H1 (cell line): Measurements from ENCODE around the gene ERI2. TPM values are rescaled to one million over a fixed set of nuclear protein-coding genes. Genes with fewer than 3 reads are reported as not detected.

Experiments used
- BCL11A ChIP-seq, 2 experiments: IDR thresholded peaks; one replicate each; pipeline ENCODE4 v1.6.1; 2011; ENCODE audit warnings: low read depth in 2 of 2, low read length in 2 of 2, mild to moderate bottlenecking in 2 of 2
- BRCA1 ChIP-seq: IDR thresholded peaks from 2 replicates; pipeline ENCODE4 v1.6.1; 2012; ENCODE audit warnings: low read depth, low read length, improper control_type of control experiment
- CHD7 ChIP-seq: fragments of 300-600 bp; sonication (generic); IDR thresholded peaks from 2 replicates; pipeline ENCODE4 v1.7.1; 2012; ENCODE audit warnings: low read length, moderate library complexity, mild to moderate bottlenecking, inconsistent platforms; ENCODE audit not compliant: insufficient replicate concordance
- GABPA ChIP-seq: IDR thresholded peaks from 2 replicates; pipeline ENCODE4 v1.6.1; 2011; ENCODE audit warnings: mild to moderate bottlenecking, low read length, moderate library complexity, borderline replicate concordance; ENCODE audit not compliant: insufficient read depth
- GTF2F1 ChIP-seq: IDR thresholded peaks from 2 replicates; pipeline ENCODE4 v1.6.1; 2012; ENCODE audit warnings: low read depth, low read length, improper control_type of control experiment, borderline replicate concordance
- JUN ChIP-seq: IDR thresholded peaks from 2 replicates; pipeline ENCODE4 v1.6.1; 2011; ENCODE audit warnings: low read depth, mild to moderate bottlenecking, improper control_type of control experiment, low read length
- JUND ChIP-seq: IDR thresholded peaks from 2 replicates; pipeline ENCODE4 v1.6.1; 2011; ENCODE audit warnings: mild to moderate bottlenecking, improper control_type of control experiment, low read length
- MAFK ChIP-seq: IDR thresholded peaks from 2 replicates; pipeline ENCODE4 v1.6.1; 2012; ENCODE audit warnings: low read depth, mild to moderate bottlenecking, improper control_type of control experiment, low read length
- NRF1 ChIP-seq: IDR thresholded peaks from 2 replicates; pipeline ENCODE4 v1.6.1; 2011; ENCODE audit warnings: mild to moderate bottlenecking, low read depth, low read length, improper control_type of control experiment
- RXRA ChIP-seq: IDR thresholded peaks from 2 replicates; pipeline ENCODE4 v1.6.1; 2011; ENCODE audit warnings: low read depth, mild to moderate bottlenecking, low read length, moderate library complexity; ENCODE audit not compliant: insufficient read depth
- SAP30 ChIP-seq: fragments of 300-600 bp; sonication (generic); IDR thresholded peaks from 2 replicates; pipeline ENCODE4 v1.7.1; 2012; ENCODE audit warnings: low read length, moderate library complexity, mild to moderate bottlenecking, inconsistent platforms; ENCODE audit not compliant: insufficient read depth, insufficient replicate concordance
- TAF7 ChIP-seq: optimal IDR thresholded peaks from 2 replicates; pipeline ENCODE3; 2011; ENCODE audit warnings: low read depth, mild to moderate bottlenecking, inconsistent platforms, low read length, moderate library complexity, borderline replicate concordance
- polyA plus RNA-seq, 7 experiments: library from polyadenylated mRNA; depleted of rRNA in 3 of 7; stranded (reverse) in 5 of 7; unstranded in 2 of 7; fragments of >200 nt in 5 of 7; fragments of 200-250 nt in 2 of 7; gene quantifications; 1 replicate in 5 of 7; 2 replicates in 1 of 7; 4 replicates in 1 of 7; pipeline versions ENCODE4 v1.2.1 to v1.2.3, GENCODE V29; 2011 to 2013; ENCODE audit warnings: missing spikeins in 2 of 7, mixed read lengths in 2 of 7
- total RNA-seq: library from RNA; stranded (reverse); fragmentation: NEBNext Ultra II Directional; extraction: Animal tissue kit (Norgen Biotek cat#: 25700); gene quantifications from 2 replicates; pipeline ENCODE4 v1.2.1, GENCODE V29; 2021

The ERI2 gene
- total and polyA plus RNA-seq, 2 of the 8 experiments (the other 6 are each of a cell fraction or from before 2014, with no cell fraction given) = 11.0 to 12.6 TPM

GRCh38 chr16:20755238-20755637 lies 51.0 kb downstream of the ERI2 start (continued):
- no peak for TF ChIP-seq CHD7
- TF ChIP-seq RXRA = no peak
- TF ChIP-seq SAP30 = no peak
- TF ChIP-seq BRCA1 = no peak
- no peak for TF ChIP-seq BCL11A (IDR thresholded peaks at IDR 0.05; ENCODE audit: low read depth in 2 of 2, low read length in 2 of 2)
- TF ChIP-seq GABPA = no peak
- TF ChIP-seq NRF1 = no peak
- TF ChIP-seq JUND = no peak
- no peak for TF ChIP-seq MAFK
- TF ChIP-seq TAF7 = no peak
- TF ChIP-seq GTF2F1 = no peak
- TF ChIP-seq JUN = no peak
